HG02938 (cell line): ENCODE results near the gene TTLL9.

ENCODE experiments used
- ATAC-seq: cut with Tn5 transposase; IDR thresholded peaks from one replicate; pipeline ENCODE4 v1.9.1; 2021; ENCODE audit warnings: mild to moderate bottlenecking, moderate library complexity; ENCODE audit not compliant: unreplicated experiment

The TTLL9 gene

DNA sequence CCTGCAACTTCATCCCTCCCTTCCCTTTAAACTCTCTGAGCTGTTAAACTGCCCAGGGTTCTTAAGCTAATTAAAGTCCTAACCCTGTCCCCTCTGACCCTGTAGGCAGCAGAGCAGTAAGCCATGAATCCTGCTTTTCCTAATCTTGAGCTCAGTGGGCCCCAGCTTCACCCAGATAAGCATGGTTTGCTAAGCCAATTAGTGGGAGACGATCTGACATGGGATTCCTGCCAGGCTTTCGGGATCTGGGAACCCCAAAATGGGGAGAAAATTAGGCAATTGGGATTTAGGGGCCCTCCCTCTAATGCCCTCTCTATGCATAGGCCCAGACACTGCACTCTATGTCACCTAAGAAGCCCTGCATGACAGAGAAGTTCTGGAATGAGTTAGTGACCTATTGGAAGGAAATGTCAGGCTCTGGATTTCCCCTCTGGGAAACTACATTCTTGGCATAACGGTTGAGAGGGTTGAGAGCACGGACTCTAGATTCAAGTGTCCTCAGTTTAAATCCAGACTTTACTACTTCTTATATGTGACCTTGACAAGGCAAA lies 102.1 kb downstream of the TTLL9 start:
- no peak for ATAC-seq

DNA sequence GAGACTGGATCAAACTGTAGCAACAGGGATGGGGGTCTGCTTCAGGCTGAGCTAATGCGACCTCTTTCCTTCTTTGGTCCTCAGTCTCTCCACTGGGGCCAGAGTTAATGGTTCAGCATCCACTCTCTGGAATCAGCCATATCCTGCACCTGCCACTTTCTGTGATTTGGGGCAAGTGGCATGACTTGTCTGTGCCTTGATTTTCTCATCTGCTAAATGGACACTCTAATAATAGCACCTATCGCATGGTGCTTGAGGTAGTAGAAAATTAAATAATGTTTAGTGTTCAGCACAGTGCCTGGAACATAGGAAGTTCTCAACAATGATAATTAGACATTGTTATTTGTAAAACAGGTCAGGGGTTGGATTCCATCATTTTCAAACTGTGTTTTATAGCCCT lies 103.9 kb downstream of the TTLL9 start:
- ATAC-seq, result no peak

DNA sequence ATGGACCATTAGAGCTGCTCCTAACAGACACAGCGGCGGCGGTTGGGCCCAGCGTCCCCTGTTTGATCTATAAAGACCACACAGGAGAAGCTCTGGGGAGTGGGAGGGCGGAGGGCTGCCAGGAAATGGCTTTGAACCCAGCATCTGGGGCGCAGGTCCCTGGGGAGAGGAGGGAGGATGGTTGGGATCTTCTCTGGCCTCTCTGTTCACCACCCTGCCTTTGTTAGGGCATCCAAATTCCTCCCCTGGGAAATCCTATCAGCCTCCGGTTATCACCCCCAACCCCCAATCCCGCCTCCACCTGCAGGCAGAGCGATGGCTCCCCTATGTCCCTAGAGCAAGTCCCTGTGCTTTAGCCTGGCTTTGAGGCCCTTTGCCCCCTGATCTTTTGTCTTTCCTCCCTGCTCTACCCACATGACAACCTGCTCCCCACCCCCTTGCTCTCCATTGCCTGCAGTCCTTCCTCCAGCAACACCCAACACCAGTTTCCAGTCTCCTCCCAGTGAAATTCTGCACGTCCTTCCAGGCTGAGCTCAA lies 104.6 kb downstream of the TTLL9 start:
- no peak for ATAC-seq

DNA sequence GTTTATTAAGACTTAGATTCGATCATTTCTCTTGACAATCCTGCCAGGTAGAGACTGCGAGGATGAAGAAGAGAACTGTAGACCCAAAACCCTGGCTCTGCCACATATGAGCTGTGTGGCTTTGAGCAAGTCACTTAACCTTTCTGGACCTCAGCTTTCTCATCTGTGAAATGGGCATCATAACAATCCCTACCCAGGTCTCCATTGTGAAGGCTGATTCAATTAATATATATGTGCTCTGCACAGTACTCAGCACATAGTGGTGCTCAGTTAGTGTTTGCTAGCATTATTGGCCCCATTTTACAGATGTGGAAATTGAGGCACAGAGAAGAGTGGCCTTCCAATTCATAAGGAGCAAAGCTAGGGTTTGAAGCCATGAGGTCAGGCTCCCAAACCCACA lies 105.4 kb downstream of the TTLL9 start:
- ATAC-seq, result no peak

DNA sequence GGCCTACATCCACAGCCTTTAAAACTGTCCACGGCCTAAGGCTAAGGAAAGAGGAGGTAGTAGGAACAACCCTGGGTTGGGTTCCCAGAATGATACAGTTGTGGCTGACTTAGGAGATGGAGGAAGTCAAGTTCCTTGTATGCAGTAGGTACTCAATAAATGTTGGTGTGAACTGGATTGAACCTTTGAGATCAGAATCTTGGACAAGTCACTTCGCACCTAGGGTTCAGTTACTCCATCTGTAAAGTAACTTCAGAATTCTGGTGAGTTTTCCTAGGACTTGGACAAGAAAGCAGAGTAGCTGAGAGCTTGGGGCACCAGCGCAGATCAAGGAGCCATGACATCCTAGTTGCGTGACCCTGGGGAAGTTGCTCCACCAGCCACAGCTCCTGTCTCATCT lies 106.6 kb downstream of the TTLL9 start:
- no peak for ATAC-seq

DNA sequence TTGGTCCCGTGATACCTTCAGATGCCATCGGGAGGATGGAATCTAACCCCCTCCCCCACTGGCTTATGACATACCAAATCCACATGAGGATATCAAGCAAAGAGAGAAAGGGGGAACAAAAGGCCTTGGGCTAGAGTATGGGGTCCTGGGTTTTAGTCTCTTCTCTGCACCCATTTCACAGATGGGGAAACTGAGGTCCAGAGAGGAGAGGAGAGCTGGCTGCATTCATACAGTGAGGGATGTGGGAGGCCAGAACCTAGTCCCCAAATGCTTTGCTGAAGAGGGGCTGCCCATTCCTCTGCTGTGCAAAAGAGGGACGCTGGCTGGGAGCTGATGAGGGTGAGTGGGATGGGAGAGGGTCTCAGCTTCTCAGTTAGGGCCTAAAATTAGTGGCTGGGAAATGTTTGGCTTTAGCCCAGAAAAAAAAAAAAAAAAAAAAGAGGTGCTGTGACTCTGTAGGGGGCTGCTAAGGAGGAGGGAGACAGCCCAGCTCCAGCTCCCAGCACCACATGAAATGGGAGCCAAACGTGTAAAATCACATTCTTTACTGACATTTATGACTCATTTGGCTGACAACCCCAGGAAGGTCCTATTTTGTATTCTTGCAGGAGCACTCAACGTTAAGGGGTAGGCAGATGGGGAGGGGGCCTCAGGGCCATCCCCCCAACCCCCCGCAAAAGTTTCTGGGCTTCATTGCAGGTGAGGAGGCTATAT lies 109.4 kb downstream of the TTLL9 start:
- ATAC-seq, result no peak

DNA sequence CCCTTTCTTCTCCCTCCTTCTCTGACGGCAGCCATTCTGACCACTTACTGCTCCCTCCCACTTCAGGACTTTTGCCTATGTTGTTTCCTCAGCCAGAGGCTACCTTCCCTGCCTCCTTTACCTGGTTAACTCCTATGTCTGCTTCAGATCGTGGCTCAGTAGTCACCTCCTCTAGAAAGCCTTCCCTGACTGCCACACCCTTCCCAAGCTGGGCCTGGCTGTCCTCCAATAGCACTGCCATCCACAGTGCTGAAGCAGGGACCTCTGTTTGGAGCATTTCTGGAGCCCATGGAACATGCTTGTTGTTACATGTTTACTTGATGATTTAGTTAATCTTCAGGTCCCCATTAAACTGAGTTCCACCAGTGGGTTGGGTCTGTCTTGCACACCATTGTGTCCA lies 111.3 kb downstream of the TTLL9 start:
- ATAC-seq, result no peak

DNA sequence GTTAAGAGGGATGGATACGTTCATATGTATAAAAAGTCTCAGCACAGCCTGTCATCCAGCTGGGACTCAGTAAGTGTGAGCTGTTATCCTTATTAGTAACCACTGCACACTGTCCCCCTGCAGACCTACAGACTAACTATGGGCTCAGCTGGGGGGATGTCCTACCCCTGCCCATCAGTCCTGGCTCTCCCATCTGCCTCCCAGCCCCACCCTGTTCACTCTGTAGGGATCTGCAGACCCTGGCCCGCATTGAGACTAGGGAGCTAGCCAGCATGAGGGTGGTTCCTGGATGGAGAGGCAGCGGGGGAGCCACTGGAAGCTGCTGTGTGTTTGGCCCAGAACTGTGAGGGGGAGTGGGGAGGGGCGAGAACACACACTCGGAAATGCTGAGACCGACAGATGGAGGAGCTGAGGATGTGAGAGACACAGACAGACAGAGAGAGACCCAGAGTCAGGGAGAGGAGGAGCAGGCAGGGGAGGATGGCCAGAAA lies 114.6 kb downstream of the TTLL9 start:
- ATAC-seq, result no peak

DNA sequence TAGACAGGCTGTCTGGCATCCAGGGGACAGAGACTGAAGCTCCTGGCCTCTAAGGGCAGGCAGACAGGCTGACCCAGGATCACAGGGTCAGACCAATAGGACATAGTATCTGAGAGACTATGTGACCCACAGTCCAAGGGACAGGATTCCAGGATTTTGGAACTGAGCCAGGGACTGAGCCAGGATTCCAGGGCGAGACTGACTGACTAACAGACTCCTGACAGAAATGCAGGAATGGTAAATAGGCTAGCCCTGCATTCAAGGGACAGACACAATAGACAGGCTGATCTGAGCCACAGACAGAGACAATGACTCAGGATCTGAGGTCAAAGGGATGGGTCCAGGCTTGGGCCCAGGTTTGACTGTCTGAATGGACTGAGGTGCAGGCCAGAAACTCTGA lies 117.3 kb downstream of the TTLL9 start:
- ATAC-seq, result no peak

DNA sequence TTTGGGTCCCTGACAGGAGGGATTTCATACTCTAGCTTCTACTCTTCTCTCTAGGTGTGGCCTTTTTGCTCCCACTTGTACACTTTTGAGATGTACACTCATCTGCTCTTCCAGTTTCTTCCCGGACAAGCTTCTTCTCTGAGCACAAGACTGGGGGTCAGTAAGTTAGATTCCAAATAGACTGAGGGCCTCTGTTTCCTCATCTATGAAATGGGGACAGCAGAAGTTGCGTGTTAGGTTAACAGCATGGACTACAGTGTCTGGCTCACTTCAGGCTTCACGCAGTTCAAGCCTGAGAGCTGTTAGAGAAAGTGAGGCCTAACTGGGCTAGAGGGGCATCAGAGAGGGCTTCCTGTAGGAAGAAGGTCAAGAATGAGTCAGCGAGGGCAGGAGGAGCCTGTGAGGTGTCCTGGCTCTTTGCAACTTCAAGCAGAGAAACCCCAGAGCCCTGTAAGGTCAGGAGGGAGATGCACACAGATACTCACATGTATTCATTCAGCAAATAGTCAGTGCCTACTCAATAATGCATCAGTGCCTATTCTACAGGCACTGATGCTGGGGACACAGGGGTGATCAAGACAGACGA lies 118.1 kb downstream of the TTLL9 start:
- ATAC-seq, result no peak

DNA sequence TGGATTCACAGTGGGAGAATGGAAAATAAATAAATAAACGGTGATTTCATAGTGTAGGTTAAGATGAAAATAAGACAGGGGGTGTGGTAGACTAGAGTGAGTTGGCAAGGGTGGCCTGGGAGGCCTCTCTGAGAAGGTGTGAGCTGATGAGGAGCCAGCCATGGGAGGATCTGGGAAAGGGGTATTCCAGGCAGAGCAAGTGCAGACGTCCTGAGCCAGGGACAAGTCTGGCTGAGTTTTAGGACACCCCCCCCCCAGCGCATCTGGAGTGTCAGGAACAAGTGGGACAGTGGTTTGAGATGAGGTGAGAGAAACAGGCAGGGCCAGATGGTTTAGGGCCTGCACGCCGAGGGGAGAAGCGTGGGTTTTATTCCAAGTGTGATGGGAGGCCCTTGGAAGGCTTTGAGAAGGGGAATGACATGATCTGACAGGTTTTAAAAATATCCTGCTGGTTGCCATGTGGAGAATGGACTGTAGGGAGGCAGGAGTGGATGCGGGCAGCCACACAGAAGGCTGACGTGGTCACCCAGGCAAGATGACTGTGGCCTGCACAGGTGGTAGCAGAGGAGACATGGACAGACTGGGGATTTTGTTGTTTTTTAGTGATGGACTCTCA lies 118.7 kb downstream of the TTLL9 start:
- no peak for ATAC-seq

DNA sequence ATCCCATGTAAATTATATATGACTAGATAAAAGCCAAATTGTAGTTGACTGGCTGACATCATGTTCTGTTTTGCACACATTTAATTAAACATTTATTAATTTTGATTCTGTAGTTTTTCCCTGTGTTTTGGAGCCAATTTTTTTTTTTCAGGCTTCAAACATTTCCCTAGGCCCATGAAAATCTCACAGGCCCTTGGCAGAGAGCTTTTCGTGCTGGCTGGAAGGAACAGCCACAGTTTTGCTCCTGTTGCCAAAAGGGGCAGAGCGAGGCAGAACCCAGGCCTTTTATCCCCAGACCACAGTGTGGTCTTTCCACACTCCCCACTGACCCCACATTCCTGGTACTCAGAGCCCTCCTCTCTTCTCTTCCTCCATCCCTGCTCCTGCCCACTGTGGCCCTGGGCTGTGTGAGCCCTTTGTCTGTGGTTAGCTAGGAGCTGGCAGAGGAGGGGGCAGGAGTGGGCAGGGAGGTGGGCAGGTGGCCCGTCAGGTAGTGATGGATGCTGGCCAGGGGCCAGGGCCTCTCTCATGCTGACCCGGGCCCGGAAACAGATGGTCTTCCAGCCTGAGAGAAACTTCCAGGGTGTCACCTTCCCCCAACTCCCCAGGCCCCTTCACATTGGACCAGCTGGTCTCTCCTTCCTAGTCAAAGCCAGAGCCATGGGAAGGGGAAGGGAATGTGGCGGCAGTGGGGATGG lies 120.4 kb downstream of the TTLL9 start:
- no peak for ATAC-seq

DNA sequence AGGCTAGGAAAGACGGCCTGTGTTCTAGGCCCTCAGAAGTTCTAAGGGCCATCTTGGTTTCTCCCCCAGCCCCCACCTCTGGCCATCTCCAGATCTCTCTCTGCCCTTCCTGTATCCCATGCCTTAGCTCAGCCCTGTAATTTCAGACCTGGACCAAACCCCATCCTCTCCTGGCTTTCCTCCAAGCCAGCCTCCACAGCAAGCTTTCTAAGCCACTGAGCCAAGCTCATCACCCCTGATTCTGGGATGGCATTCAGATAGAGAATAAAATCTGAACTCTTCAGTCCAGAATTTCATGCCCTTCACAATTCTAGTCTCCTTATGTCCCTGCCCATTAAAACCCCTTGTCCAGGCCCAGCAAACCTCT lies 120.9 kb downstream of the TTLL9 start:
- no peak for ATAC-seq

DNA sequence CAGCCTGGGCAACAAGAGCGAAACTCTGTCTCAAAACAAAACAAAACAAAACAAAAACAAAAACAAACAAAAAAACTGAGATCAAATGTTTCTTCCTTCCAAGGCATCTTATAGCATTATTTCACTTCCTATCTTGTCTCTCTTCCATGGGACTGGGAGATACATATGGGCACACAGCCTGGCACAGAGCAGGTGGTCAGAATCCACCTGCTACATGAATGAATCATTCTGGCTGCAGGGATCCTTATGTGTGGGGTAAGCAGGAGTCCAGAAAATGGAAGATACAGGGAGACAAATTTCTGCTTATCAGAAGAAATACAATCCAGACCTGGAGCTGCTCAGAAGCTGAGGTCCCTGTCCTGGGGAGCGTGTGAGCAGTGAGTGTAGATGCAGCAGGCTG lies 121.7 kb downstream of the TTLL9 start:
- ATAC-seq, result no peak
